ENCODE measurements around the gene OAS3. TPM values are rescaled to one million over a fixed set of nuclear protein-coding genes. Genes with fewer than 3 reads are reported as not detected.

The OAS3 gene
- total and polyA plus RNA-seq, 10 of the 15 experiments (the other 5 are each of a cell fraction or from before 2014, with no cell fraction given): 5.1 to 107 (median 18.0) TPM

DNA sequence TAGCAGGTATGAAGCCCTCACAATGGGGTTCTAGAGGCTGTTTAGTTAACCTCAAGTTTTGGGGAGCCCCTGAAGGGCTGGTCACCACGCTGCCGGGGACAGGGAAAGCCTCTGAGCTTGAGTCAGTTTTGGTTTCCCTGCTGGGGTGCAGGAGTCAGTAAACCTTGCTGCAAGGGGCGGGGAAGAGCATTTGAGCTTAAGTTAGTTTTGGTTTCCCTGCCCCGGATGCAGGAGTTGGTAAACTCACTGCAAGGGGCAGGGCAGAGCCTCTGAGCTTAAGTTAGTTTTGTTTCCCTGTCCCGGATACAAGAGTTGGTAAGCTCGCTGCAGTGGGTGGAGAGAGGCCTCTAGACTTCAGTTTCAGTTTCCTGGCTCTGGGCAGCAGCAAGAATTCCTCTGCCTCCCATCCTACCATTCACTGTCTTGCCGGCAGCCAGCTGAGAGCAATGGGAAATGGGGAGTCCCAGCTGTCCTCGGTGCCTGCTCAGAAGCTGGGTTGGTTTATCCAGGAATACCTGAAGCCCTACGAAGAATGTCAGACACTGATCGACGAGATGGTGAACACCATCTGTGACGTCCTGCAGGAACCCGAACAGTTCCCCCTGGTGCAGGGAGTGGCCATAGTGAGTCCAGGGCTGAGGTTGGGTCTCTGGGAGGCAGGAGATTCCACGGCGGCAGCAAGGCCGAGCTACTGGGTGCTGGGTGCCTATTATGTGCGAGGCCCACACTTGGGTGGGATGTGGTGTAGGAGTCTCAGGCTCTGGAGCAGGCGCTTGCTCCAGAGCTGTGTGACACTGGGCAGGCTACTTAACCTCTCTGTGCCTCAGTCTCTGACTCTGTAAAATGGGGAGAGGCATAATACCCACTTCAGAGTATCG, 40.1 kb downstream of the OAS3 start, which contains the start of gene OAS2 (continued):
- TF ChIP-seq ZNF207 (IDR thresholded peaks at IDR 0.05; ENCODE audit: borderline replicate concordance) (0 out of 2 replicates have a peak, but pooled peaks have one; percentile 14), NR2F1 (conservative IDR thresholded peaks at IDR 0.05) (no peak), MTA3 (IDR thresholded peaks at IDR 0.05; ENCODE audit: borderline replicate concordance, low read length) (peak; percentile 88; the same call in 1 of the 2 replicates), CREM (IDR thresholded peaks at IDR 0.05; ENCODE audit: low read depth) (peak; percentile 30), MEF2B (IDR thresholded peaks at IDR 0.05; ENCODE audit: partially characterized antibody, poor library complexity, severe bottlenecking) (no peak), HDAC6 (IDR thresholded peaks at IDR 0.05; ENCODE audit: unreplicated experiment) (no peak), RCOR1 (conservative IDR thresholded peaks at IDR 0.05; ENCODE audit: low read depth, low read length) (0 out of 2 replicates have a peak, but pooled peaks have one; percentile 77), TAF1 (IDR thresholded peaks at IDR 0.05; ENCODE audit: borderline replicate concordance, low read depth, low read length) (peak; percentile 79; the same call in 1 of the 2 replicates), TCF3 (IDR thresholded peaks at IDR 0.05; ENCODE audit: borderline replicate concordance, insufficient read depth, low read depth, low read length) (0 out of 2 replicates have a peak, but pooled peaks have one; percentile 26), SIN3A (IDR thresholded peaks at IDR 0.05; ENCODE audit: low read depth, low read length) (peak; percentile 13; the same call in 1 of the 2 replicates), FOXM1 (IDR thresholded peaks at IDR 0.05; ENCODE audit: low read depth, low read length) (peak; percentile 66), CBX5 (IDR thresholded peaks at IDR 0.05; ENCODE audit: low read depth) (peak; percentile 86; the same call in 1 of the 2 replicates), IKZF1 (conservative IDR thresholded peaks at IDR 0.05) (peak; percentile 86), SUZ12 (IDR thresholded peaks at IDR 0.05; ENCODE audit: unreplicated experiment) (no peak), EED (IDR thresholded peaks at IDR 0.05; ENCODE audit: low read depth) (peak; percentile 29; the same call in 1 of the 2 replicates), RUNX3 (IDR thresholded peaks at IDR 0.05; ENCODE audit: low read length) (peak; percentile 50), EGR1 (IDR thresholded peaks at IDR 0.05; ENCODE audit: borderline replicate concordance in 1 of 2, low read depth in 2 of 2, low read length in 2 of 2) (0 out of 3 replicates have a peak, but pooled peaks of 1 of the 2 experiments have one; percentile 16), NBN (IDR thresholded peaks at IDR 0.05) (peak; percentile 88), ZNF217 (IDR thresholded peaks at IDR 0.05) (peak; percentile 89), NFIC (IDR thresholded peaks at IDR 0.05; ENCODE audit: low read depth, low read length) (peak; percentile 22; the same call in 1 of the 2 replicates), IRF4 (IDR thresholded peaks at IDR 0.05; ENCODE audit: low read depth, low read length) (0 out of 2 replicates have a peak, but pooled peaks have one; percentile 6), STAT1 (conservative IDR thresholded peaks at IDR 0.05) (peak; percentile 98), SREBF2 (IDR thresholded peaks at IDR 0.05; ENCODE audit: low read length) (no peak), BACH1 (IDR thresholded peaks at IDR 0.05; ENCODE audit: borderline replicate concordance) (peak; percentile 16; the same call in 1 of the 2 replicates)
- TF ChIP-seq, protein P1, sequence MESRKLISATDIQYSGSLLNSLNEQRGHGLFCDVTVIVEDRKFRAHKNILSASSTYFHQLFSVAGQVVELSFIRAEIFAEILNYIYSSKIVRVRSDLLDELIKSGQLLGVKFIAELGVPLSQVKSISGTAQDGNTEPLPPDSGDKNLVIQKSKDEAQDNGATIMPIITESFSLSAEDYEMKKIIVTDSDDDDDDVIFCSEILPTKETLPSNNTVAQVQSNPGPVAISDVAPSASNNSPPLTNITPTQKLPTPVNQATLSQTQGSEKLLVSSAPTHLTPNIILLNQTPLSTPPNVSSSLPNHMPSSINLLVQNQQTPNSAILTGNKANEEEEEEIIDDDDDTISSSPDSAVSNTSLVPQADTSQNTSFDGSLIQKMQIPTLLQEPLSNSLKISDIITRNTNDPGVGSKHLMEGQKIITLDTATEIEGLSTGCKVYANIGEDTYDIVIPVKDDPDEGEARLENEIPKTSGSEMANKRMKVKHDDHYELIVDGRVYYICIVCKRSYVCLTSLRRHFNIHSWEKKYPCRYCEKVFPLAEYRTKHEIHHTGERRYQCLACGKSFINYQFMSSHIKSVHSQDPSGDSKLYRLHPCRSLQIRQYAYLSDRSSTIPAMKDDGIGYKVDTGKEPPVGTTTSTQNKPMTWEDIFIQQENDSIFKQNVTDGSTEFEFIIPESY (IDR thresholded peaks at IDR 0.05): 0 out of 2 replicates have a peak, but pooled peaks have one; percentile 16
- TF ChIP-seq, protein P2, sequence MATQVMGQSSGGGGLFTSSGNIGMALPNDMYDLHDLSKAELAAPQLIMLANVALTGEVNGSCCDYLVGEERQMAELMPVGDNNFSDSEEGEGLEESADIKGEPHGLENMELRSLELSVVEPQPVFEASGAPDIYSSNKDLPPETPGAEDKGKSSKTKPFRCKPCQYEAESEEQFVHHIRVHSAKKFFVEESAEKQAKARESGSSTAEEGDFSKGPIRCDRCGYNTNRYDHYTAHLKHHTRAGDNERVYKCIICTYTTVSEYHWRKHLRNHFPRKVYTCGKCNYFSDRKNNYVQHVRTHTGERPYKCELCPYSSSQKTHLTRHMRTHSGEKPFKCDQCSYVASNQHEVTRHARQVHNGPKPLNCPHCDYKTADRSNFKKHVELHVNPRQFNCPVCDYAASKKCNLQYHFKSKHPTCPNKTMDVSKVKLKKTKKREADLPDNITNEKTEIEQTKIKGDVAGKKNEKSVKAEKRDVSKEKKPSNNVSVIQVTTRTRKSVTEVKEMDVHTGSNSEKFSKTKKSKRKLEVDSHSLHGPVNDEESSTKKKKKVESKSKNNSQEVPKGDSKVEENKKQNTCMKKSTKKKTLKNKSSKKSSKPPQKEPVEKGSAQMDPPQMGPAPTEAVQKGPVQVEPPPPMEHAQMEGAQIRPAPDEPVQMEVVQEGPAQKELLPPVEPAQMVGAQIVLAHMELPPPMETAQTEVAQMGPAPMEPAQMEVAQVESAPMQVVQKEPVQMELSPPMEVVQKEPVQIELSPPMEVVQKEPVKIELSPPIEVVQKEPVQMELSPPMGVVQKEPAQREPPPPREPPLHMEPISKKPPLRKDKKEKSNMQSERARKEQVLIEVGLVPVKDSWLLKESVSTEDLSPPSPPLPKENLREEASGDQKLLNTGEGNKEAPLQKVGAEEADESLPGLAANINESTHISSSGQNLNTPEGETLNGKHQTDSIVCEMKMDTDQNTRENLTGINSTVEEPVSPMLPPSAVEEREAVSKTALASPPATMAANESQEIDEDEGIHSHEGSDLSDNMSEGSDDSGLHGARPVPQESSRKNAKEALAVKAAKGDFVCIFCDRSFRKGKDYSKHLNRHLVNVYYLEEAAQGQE (IDR thresholded peaks at IDR 0.05; ENCODE audit: low read depth, low read length): peak; percentile 15; the same call in 1 of the 2 replicates
